Activated CD4-positive, alpha-beta T cell treated with anti-CD3 and anti-CD28 coated beads, Interleukin-2, amount 50 U/mL, for 24 hours (primary cell): Measurements from ENCODE around the gene EVPL.

ENCODE experiments used
- DNase-seq, 2 donors: peaks; one replicate each; pipeline ENCODE4 v3.0.0-alpha.2; 2020; ENCODE audit warnings: low read depth in 1 of 2, low spot score in 1 of 2

EVPL gene

DNA sequence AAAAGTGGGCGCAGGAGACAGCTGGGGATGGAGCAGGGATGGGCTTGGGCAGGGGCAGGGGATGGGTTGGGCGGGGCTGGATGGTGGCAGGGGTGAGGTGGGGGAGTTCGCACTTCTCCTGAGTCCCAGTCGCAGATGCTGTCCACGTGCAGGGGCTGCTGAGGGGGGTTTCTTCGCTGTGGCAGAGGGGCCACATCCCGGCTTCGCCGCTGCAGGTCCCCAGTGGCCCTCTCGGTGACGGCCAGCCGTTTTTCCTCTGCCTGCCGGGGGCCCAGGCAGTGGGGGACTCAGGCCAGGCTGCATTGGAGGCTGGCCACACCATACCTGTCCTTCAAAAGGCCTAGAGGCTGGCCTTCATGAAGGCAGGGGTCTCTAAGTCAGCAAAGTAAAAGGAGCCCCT, 8.3 kb downstream of the EVPL start:
- DNase-seq: no peak

DNA sequence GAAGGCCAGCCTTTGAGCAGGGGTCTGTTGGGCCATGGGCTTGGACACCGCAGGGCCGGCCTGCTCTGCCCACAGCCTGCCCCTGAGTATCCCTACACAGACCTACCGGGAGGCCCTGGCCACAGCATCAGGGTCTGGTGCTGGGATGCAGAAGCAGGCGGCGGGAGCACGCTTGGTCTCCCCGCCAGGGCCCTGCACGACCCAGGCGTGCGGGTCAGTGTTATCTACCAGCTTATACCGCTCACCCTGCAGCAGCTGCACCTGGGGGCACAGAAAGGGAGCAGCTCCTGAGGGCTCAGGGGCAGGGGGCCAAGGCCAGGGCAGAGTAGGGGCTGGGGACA, 8.8 kb downstream of the EVPL start:
- no peak for DNase-seq

DNA sequence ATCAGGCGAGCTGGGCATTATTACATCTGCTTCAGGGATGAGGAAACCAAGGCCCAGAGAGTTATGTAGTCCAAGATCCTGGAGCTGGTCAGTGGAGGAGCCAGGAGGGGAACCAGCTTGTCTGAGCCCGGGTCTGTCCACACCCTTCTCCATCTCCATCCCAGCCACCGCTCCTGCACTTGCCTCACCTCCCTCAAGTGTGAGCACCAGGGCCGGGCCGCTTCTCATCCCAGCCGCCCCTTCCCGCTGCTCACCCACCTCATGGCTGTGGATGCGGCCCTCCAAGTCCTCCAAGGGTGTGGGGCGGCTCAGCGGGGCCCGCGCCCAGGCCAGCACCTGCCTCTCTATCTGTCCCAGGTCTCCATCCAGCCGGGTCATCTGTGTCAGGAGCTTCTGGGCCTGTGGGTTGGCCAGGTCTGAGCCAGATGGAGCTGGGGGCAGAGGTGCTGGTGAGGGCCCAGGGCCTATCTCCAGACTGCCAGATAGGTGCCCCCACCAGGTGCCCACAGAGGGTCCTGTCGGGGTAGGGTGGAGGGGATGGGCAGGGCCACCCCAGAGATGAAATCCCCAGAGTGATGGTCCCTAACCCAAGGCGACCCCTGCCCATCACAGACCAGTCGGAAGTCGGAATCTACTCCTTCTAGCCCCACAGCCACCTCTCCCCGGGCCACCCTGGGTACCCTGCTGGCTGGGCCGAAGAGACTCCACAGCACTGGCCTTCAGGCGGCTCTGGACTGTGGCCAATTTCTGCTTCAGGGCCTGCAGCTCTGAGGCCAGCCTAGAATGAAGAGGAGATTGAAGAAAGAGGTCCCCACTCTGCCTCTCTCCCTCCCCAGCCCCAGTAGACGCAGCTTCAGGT, 9.4 kb downstream of the EVPL start:
- no peak for DNase-seq

DNA sequence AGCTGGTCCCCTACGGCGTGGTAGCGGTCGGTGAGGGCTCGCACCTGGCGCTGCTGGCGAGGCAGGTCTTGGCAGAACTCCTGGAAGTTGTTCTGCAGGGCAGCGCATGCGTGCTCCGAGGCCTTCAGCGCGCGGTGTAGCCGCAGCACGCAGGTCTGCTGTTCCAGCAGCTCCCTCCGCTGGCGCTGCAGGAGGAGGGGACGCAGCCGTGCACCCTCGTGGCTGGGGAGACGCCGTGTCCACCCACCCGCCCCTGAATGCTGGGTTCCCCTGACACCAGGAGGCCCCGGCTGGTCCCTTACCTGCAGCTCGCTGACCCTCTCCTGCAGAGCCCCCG, 12.2 kb downstream of the EVPL start:
- DNase-seq: no peak

DNA sequence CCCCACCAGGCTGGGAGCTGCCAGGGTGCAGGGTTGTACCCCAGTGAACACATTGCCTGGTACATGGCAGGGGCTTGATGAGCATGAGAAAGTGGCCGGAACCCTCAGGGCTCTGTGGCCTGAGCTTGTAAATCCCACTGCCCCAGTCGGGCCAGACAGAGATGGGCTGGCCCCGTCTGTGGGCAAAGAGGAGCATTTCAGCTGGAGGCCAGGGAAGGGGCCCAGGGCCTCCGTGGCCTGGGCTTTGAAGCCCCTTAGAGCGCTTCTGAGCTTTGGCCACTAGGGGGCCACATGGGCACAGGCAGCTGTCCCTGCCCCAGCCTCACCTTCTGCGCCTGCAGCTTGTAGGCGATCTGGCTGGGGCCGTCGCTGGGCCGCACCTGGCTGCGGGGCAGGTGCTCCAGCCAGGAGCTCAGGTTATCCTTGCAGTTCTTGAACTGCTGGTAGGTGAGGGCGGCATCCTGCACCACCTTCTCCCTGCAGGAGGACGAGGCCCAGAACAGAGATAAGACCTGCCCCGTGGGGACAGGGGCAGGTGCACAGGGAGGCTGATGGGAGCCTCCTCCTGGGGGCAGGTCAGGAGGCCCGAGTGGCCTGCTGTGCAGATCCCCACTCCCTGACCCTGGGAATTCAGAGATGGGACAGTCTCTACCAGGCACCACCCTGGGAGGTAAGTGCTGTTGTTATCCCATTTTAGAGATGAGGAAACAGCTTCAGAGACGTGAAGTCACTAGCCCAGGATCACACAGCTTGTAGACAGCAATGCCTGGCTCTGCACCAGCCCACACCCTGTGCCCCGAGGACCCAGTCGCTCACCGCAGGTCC, 12.8 kb downstream of the EVPL start:
- peak; percentile 50 to 74 for DNase-seq

DNA sequence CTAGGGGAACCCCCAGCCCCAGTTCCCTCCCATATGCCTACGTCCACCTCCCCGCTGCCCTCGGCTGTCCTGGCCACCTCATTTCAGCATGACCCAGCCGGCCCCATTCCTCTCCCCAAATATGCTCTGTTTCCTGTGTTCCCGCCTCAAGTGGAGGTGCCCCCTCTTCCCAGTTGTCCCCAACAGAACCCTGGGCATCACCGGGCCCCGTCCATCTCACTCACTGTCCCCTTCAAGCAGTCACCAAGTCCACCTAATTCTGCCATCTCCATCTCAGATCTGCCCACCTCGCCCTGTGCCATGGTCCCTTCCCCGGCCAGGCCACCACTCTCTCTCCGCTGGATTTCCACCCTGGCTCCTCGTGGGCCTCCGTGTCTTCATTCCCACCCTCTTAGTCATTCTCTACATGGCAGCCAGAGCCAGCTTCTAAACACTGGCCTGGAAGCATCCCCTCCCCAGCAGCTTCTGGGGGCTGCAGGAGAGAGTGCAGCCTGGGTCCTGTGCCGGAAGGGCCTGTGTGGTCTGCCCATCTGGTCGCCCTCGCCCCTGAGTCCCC, 13.7 kb downstream of the EVPL start:
- DNase-seq: no peak

DNA sequence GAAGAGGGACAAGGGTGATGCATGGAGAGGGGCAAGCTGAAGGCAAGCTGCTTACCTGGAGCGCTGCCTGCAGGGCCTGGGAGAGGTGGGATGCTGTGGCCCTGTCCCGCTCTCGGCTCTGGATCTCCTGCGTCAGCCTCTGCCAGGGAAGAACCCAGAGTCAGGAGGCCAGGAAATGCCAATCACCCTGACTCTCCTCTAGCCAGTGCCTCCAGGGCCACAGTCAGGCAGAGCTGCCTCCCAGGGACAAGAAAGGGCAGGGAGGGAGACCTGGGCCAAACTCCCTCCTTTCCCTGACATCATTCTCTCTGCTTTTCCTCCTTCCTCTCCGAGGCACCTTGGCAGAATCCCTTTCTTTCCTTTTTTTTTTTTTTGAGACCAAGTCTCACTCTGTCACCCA, 15.2 kb downstream of the EVPL start:
- DNase-seq: no peak

DNA sequence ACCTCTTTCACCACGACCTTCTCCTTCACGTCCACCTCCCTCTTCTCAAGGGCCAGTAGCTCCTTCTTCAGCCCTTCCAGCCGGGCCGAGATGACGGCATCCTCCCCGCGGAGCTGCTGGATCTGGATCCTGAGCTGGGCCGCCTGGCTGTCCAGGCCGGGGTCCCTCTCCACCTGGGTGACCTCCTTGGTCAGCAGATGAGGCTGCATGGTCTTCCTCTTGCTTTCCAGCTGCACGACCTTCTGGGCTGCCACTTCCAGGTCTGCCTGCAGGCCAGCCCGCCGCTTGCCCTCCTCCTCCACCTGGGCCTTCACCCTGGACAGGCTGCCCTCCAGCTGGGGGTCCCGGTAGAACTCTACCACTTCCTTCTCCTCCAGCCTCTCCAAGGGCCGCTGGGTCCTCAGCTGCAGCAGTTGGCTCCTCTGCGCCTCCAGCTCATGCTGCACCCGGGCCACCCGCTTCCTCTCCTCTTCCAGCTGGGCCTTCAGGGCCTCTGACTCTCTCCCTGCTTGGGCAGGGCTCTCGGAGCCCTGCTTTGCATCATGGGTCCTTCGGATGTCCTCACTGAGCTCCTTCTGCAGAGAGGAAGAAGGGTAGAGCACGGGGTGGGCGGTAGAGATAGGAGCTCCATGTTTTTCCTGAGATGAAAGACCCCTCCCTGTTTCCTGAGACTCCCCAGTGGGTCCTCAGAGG, 17.0 kb downstream of the EVPL start:
- no peak for DNase-seq

DNA sequence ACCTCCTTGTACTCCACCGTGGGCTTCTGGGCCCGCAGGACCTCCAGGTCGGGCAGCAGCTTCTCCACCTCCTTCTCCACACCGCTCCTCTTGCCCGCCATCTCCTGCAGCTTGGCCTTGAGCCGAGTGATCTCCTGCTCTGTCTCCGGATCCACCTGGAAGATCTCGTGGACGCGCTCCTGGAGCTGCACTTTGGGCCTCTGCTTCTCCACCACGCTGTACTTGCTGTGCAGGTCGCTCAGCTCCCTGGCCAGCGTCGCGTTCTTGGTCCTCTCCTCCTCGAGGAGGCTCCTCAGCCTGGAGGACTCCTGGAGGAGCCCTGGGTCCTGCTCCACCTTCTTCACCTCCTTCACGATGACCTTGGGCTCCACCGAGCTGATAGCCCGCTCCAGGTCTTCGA, 17.7 kb downstream of the EVPL start:
- DNase-seq: no peak

DNA sequence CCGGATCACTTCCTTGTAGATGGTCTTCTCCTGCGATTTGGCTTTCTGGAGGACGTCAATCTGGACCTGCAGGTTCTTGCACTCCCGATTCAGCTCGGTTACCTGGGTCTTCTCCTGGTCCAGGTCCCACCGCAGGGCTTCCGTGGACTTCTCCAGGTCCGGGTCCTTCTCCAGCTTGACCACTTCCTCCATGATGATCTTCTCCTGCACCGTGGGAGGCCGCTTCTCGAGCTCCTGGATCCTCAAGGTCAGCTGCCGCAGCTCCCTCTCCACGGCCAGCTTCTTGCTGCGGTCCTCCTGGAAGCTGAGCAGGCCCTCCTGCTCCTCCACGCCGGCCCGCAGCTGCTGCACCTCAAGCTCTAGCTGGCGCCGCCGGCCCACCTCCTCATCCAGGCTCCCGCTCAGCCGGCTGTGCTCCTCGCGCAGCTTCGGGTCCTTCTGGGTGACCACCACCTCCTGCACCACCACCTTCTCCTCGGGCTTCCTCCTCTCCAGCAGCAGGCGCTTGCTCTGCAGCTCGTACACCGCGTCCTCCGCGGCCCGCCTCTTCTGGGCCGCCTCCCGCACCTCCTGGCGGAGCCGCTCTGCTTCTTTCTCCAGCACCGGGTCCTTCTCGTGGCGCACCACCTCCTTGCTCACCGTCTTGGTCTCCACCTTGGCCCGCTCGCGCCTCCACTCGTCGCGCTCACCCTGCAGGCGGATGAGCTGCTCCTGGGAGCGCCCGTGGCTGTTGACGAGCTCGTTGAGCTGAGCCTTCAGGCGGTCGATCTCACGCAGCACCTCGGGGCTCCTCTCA, 18.3 kb downstream of the EVPL start:
- DNase-seq: no peak

DNA sequence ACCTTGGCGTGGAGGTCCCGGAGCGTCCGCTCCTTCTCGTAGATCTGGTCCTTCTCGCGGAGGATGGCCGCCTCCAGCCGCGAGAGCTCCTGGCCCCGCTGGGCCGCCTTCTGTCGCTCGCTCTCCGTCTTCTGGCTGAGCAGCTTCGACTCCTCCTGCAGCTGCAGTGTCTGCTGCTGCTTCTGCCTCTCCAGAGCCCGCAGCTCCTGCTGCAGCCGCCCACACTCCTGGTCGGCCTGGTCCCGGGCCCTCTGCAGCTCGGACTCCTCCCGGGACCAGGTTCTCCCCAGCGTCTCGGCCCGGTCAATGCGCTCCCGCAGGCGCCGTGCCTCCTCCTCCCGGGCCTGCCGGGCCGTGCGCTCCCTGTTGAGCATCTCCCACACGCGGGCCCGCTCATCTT, 18.9 kb downstream of the EVPL start:
- no peak for DNase-seq

DNA sequence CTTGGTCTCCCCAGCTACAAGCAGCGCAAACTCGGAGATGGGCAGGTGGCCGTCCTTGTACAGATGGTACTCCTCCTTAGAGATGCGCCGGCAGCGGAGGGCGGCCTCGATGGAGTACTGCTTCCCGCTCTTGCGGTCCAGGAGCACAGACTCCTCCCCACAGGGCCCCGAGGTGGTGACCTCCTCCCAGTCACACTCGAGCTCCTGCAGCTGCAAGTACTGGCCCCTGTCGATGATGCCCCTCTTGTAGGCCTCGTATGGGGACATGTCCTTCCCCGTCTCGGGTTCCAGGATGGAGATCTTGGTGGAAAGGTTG, 19.3 kb downstream of the EVPL start:
- no peak for DNase-seq

DNA sequence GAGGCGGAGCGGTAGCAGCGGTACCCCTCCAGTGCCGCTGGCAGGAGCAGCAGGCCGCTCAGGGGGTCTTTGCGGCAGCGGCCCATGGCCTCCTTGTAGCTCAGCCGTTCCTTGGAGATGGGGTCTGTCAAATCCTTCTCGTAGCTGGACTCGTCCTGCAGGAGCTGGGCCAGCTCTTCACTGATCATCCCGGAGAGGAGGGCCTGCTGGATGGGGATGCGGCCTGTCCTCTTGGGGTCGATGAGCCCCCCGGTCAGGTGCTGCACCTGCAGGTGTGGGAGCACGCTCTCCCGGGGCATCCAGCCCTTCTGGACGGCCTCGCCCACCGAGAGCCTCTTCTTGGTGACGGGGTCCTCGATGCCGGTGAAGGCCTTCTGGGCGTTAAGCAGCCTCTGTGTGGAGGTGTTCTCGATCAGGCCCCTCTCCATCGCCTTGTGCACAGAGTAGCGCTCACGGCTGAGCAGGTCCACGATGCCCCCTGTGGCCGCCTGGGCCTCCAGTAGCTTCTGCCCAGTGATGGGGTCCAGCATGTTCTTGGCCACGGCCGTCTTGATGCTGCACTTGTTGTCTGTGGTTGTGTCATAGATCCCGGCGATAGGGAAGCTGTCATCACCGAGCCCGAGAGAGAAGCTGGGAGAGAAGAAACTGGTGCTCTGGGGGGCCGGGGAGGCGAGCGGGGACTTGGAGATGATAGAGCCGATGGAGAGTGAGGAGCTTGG, 19.8 kb downstream of the EVPL start:
- no peak for DNase-seq

DNA sequence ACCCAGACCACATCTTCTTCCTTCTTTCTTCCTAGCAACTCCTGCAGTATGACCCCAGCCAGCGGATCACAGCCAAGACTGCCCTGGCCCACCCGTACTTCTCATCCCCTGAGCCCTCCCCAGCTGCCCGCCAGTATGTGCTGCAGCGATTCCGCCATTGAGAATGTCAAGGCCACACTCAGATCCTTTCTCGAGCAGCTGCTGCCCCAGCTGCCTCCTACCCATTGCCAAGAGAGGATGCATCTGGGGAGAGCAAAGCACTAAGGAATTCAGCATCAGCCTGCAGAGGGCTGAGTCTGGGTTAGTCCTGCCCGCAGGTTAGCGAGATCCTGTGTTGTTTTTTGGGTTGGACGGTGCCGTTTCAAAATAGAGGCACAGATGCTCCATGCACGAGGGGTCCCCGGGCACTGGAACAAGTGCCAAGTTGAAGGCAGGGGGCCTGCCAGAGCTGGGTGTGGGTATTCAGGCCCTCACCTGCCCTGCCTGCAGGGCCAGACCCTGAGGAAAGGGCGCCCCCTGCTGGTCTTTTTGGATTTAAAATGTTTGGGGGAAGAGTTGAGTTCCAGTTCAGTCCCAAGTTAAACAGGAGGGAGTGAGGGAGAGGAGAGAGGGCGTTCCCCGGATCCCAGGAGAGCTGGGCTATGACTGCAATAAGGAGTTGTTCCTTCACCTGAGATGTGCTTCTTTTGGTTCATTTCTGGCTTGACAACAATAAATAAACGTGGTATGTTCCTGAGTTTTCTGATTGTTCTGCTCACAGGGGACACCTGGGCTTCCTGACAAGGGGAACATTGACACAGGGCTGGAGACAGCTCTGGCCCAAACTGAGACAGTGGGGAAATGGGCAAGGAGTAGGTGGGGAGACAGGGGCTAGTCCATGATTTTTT, 21.6 kb downstream of the EVPL start:
- peak; percentile 75 to 85 for DNase-seq

DNA sequence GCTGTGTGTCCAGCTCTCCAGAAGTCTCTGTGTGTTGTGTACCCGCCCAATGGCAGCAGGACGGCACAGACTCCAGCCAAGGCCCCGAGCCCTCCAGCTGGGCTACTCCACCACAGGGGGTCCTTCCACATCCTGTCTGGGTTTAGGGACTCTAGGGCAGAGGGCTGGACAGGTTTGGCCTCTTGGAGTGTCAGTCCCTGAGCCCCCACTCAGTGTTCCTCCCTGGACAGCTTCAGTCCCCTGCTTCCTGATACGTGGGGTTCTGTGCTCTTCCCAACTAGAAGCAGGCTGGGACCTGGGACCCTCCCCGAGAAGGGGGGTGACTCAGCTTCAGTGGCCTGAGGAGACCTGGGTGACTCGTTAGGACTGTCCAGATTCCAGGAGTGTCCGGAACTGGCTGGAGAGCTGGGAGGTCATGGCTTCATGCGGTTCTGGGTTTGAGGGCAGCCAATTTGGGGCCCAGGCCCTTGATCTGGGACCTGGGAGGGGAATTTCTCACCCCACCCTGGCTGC, 22.3 kb downstream of the EVPL start:
- no peak for DNase-seq

DNA sequence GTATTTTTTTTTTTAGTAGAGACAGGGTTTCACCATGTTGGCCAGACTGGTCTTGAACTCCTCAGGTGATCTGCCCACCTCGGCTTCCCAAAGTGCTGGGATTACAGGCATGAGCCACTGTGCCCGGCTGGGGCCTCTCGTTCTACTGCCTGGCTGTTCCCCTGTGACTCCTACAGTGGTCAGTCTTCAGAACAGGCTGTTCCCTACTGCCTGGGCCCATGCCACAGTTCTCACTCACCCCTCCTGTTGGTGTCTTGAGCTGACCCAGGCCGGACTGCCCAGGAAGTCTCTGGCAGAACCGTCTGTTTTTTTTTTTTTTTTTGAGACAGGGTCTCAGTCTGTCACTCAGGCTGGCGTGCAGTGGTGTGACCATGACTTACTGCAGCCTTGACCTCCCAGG, 23.2 kb downstream of the EVPL start:
- DNase-seq: no peak

DNA sequence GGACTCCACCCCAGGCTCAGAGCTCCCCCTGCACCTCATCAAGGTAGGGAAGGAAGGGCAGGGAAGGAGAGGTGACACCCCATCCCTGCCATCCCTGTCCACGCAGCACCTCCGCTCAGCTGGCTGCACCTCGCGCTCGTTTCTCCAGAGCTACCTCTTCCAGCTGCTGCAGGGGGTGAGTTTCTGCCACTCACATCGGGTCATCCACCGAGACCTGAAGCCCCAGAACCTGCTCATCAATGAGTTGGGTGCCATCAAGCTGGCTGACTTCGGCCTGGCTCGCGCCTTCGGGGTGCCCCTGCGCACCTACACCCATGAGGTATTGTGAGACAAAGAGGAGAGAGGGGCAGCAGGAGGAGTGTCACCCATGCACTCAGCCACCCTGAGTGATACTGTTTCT, 25.0 kb downstream of the EVPL start:
- DNase-seq: no peak

DNA sequence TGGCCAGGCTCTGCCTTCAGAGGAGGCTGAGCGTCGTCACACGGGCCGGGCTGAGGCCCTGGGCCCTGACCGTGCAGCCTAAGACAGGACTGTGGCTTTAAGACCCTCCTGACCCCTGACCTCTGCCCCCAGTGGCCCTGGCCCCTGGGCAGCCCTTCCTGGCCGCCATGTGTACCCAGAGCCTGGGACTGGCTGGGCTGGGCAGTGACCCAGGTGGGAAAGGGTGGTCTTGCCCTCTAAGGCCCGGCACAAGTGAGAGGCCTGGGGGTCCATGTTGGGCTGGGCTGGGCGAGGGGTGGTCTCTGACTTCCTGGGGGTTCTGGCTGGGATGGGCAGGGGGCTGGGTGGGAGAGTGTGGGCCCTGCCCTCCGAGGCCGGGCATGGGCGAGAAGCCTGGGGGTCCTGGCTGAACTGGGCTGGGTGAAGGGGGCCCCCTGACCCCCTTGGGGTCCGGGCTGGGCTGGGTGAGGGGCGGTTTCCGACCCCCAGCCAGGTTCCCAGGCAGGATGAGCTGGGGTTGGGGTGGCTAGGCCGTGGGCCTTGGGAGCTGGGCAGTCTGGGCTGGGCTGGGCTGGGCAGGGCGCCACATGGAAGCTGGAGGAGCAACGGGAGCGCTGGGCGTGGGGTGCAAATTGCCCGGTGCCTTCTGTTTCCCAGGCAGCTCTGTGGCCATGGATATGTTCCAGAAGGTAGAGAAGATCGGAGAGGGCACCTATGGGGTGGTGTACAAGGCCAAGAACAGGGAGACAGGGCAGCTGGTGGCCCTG, 26.2 kb downstream of the EVPL start, which contains the start of gene CDK3:
TSS of gene CDK3 (plus strand) at position 101 of the 767 bp plus-strand sequence. CDS start at position 672, 571 bp downstream.
- DNase-seq: no peak
